ENCODE results near the gene MPP3.

The MPP3 gene

DNA sequence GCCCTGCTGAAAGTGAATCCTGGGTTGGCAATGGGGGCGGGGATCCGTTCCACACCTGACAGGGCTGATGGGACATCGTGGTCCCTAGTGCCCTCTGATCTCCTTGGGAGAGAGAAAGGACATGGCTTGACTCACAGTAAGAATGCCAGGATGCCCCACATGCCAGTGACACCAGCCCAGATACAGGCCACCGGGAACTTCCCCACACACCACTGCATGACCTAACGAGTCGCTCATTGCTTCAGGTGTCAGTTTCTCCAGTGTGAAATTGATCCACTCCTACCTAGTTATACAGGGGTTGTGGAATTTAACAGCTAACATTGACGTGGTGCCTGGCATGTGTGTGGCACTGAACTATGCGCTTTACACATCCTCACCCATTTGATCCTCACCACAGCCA is 21.6 kb upstream of the MPP3 start:
- no peak overlapping the region for H3K4me3 ChIP-seq (ENCODE audit: low read depth, low read length)
- TF ChIP-seq, protein P1, sequence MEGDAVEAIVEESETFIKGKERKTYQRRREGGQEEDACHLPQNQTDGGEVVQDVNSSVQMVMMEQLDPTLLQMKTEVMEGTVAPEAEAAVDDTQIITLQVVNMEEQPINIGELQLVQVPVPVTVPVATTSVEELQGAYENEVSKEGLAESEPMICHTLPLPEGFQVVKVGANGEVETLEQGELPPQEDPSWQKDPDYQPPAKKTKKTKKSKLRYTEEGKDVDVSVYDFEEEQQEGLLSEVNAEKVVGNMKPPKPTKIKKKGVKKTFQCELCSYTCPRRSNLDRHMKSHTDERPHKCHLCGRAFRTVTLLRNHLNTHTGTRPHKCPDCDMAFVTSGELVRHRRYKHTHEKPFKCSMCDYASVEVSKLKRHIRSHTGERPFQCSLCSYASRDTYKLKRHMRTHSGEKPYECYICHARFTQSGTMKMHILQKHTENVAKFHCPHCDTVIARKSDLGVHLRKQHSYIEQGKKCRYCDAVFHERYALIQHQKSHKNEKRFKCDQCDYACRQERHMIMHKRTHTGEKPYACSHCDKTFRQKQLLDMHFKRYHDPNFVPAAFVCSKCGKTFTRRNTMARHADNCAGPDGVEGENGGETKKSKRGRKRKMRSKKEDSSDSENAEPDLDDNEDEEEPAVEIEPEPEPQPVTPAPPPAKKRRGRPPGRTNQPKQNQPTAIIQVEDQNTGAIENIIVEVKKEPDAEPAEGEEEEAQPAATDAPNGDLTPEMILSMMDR (IDR thresholded peaks at IDR 0.05; ENCODE audit: insufficient read depth, low read depth, low read length, missing control alignments) = no peak
- DNase-seq (ENCODE audit: low read depth) = no peak

- TF ChIP-seq, protein P1 (IDR thresholded peaks at IDR 0.05; ENCODE audit: insufficient read depth, low read depth, low read length, missing control alignments) = no peak
- no peak overlapping the region for H3K4me3 ChIP-seq (ENCODE audit: low read depth, low read length)
- DNase-seq (ENCODE audit: low read depth) = no peak
Measured at GRCh38 chr17:43853546-43853945, 20.6 kb upstream of the MPP3 start.

- TF ChIP-seq, protein P1 (IDR thresholded peaks at IDR 0.05; ENCODE audit: insufficient read depth, low read depth, low read length, missing control alignments) = no peak
- H3K4me3 ChIP-seq (ENCODE audit: low read depth, low read length) = no peak overlapping the region
- DNase-seq (ENCODE audit: low read depth) = no peak
Measured at GRCh38 chr17:43852571-43852970, 19.6 kb upstream of the MPP3 start.

- no peak overlapping the region for H3K4me3 ChIP-seq (ENCODE audit: low read depth, low read length)
- TF ChIP-seq, protein P1 (IDR thresholded peaks at IDR 0.05; ENCODE audit: insufficient read depth, low read depth, low read length, missing control alignments) = no peak
- DNase-seq (ENCODE audit: low read depth) = no peak
Measured at GRCh38 chr17:43849116-43849515, 16.2 kb upstream of the MPP3 start.

GRCh38 chr17:43848601-43849000 is 15.7 kb upstream of the MPP3 start:
- no peak overlapping the region for H3K4me3 ChIP-seq (ENCODE audit: low read depth, low read length)
- TF ChIP-seq, protein P1 (IDR thresholded peaks at IDR 0.05; ENCODE audit: insufficient read depth, low read depth, low read length, missing control alignments) = no peak
- DNase-seq (ENCODE audit: low read depth) = no peak

GRCh38 chr17:43846963-43847371 is 14.0 kb upstream of the MPP3 start, which contains the start of gene CD300LG:
CD300LG (plus strand) TSS chr17:43847176; CDS start chr17:43847217, 41 bp downstream.
- no peak for DNase-seq (ENCODE audit: low read depth)
- no peak within 1 kb of the TSS for H3K4me3 ChIP-seq (ENCODE audit: low read depth, low read length)
- TF ChIP-seq, protein P1 (IDR thresholded peaks at IDR 0.05; ENCODE audit: insufficient read depth, low read depth, low read length, missing control alignments) = no peak

- peak; percentile 65 for DNase-seq (ENCODE audit: low read depth)
- H3K4me3 ChIP-seq (ENCODE audit: low read depth, low read length) = no peak overlapping the region
- TF ChIP-seq, protein P1 (IDR thresholded peaks at IDR 0.05; ENCODE audit: insufficient read depth, low read depth, low read length, missing control alignments) = peak; percentile 98
Measured at GRCh38 chr17:43846221-43846712, 13.3 kb upstream of the MPP3 start.

All from GM12865 (cell line).